ENCODE results near the gene PRR30. TPM values are rescaled to one million over a fixed set of nuclear protein-coding genes. Genes with fewer than 3 reads are reported as not detected.

The PRR30 gene
- polyA plus RNA-seq, 1 of the 3 experiments (the other 2 are of a cell fraction) = not detected

DNA sequence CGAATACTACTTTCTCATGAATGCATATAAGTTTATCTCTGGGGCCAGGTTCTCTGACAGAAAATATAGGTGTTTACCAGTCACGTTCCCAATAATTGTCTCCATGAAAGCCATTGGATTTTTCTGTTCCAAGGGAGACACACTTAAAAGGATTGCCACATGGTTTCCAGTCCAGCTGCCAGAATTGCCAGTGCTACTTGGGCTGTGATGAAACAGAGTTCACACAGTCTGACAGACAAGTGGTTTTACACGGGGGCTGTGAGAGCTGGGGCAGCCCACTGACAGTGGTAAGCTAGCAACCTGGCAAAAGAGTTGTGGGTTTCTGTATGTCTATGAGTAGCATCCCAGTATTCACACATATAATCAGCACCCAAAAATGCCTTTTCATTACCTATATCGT lies 44.9 kb upstream of the PRR30 start:
- Histone ChIP-seq H3K9me3 (no peaks in the 10 kb centered on the region), H3K27ac (ENCODE audit: low read depth in 2 of 2, low read length in 1 of 2) (no peak overlapping the region), H4K20me1 (ENCODE audit: insufficient read depth) (no peaks in the 10 kb centered on the region), H3F3A (replicated peaks; ENCODE audit: insufficient read depth) (peaks cover 13% of the 10 kb centered on the region), H3K4me2 (no peak overlapping the region), H3K27me3 (ENCODE audit: insufficient read depth) (no peaks in the 10 kb centered on the region), H3K79me2 (ENCODE audit: insufficient read depth) (no peaks in the 10 kb centered on the region), H3K4me1 (ENCODE audit: control insufficient read depth in 1 of 2, insufficient read depth in 2 of 2, low read depth in 1 of 2, low read length in 1 of 2) (peaks cover 0 to 37% of the 10 kb centered on the region in 2 experiments; a peak in 3 of 4 replicates), H3K4me3 (ENCODE audit: low read depth in 2 of 2, low read length in 1 of 2) (no peak overlapping the region), H3K36me3 (replicated peaks in 1 of 2; ENCODE audit: control insufficient read depth in 1 of 2, insufficient read depth in 2 of 2, low read length in 1 of 2) (no peaks in the 10 kb centered on the region), H3K9me2 (no peaks in the 10 kb centered on the region), H3K9ac (no peak overlapping the region), H2AFZ (ENCODE audit: low read depth) (no peak overlapping the region)
- TF ChIP-seq FOSL2 (IDR thresholded peaks at IDR 0.05; ENCODE audit: borderline replicate concordance, low read depth) (no peak), FOXM1 (IDR thresholded peaks at IDR 0.05; ENCODE audit: low read depth) (no peak), ELF1 (IDR thresholded peaks at IDR 0.05) (no peak), YY1 (IDR thresholded peaks at IDR 0.05; ENCODE audit: low read depth) (no peak), MEF2A (IDR thresholded peaks at IDR 0.05; ENCODE audit: borderline replicate concordance, low read depth) (no peak), TEAD4 (IDR thresholded peaks at IDR 0.05; ENCODE audit: borderline replicate concordance, insufficient read depth) (no peak), GABPA (IDR thresholded peaks at IDR 0.05; ENCODE audit: low read depth) (no peak), EZH2phosphoT487 (IDR thresholded peaks at IDR 0.05; ENCODE audit: borderline replicate concordance, low read depth) (no peak), NRF1 (IDR thresholded peaks at IDR 0.05; ENCODE audit: low read depth, low read length) (no peak), RXRA (IDR thresholded peaks at IDR 0.05; ENCODE audit: borderline replicate concordance, low read depth) (no peak)
- TF ChIP-seq, protein P1, sequence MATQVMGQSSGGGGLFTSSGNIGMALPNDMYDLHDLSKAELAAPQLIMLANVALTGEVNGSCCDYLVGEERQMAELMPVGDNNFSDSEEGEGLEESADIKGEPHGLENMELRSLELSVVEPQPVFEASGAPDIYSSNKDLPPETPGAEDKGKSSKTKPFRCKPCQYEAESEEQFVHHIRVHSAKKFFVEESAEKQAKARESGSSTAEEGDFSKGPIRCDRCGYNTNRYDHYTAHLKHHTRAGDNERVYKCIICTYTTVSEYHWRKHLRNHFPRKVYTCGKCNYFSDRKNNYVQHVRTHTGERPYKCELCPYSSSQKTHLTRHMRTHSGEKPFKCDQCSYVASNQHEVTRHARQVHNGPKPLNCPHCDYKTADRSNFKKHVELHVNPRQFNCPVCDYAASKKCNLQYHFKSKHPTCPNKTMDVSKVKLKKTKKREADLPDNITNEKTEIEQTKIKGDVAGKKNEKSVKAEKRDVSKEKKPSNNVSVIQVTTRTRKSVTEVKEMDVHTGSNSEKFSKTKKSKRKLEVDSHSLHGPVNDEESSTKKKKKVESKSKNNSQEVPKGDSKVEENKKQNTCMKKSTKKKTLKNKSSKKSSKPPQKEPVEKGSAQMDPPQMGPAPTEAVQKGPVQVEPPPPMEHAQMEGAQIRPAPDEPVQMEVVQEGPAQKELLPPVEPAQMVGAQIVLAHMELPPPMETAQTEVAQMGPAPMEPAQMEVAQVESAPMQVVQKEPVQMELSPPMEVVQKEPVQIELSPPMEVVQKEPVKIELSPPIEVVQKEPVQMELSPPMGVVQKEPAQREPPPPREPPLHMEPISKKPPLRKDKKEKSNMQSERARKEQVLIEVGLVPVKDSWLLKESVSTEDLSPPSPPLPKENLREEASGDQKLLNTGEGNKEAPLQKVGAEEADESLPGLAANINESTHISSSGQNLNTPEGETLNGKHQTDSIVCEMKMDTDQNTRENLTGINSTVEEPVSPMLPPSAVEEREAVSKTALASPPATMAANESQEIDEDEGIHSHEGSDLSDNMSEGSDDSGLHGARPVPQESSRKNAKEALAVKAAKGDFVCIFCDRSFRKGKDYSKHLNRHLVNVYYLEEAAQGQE (IDR thresholded peaks at IDR 0.05; ENCODE audit: low read depth, low read length) = no peak
- TF ChIP-seq, protein P2, sequence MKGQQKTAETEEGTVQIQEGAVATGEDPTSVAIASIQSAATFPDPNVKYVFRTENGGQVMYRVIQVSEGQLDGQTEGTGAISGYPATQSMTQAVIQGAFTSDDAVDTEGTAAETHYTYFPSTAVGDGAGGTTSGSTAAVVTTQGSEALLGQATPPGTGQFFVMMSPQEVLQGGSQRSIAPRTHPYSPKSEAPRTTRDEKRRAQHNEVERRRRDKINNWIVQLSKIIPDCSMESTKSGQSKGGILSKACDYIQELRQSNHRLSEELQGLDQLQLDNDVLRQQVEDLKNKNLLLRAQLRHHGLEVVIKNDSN (IDR thresholded peaks at IDR 0.05; ENCODE audit: borderline replicate concordance, low read depth) = no peak
- TF ChIP-seq, protein P3, sequence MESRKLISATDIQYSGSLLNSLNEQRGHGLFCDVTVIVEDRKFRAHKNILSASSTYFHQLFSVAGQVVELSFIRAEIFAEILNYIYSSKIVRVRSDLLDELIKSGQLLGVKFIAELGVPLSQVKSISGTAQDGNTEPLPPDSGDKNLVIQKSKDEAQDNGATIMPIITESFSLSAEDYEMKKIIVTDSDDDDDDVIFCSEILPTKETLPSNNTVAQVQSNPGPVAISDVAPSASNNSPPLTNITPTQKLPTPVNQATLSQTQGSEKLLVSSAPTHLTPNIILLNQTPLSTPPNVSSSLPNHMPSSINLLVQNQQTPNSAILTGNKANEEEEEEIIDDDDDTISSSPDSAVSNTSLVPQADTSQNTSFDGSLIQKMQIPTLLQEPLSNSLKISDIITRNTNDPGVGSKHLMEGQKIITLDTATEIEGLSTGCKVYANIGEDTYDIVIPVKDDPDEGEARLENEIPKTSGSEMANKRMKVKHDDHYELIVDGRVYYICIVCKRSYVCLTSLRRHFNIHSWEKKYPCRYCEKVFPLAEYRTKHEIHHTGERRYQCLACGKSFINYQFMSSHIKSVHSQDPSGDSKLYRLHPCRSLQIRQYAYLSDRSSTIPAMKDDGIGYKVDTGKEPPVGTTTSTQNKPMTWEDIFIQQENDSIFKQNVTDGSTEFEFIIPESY (IDR thresholded peaks at IDR 0.05; ENCODE audit: borderline replicate concordance, low read depth) = no peak
- no peak for DNase-seq
- CTCF ChIA-PET = interaction anchor here (0.7 to 7.0 kb wide), 12 partner anchors 9 to 222 kb away, joined by 3 to 57 read pairs (median 4); partner anchors contain the start of gene ABHD1
- POLR2A ChIA-PET = no interaction called here
- WGBS (ENCODE audit: low lambda C conversion rate) = 72% methylated on average over 4 of the region's 4 CpGs

Measured in SK-N-SH (cell line).